Omental fat pad (tissue), 4 donors: ENCODE results near the gene FABP6. TPM values are rescaled to one million over a fixed set of nuclear protein-coding genes. Genes with fewer than 3 reads are reported as not detected.

ENCODE experiments used
- ATAC-seq: fragments of 150-250 bp; one replicate; pipeline ENCODE4 v1.9.1; 2016; ENCODE audit warnings: mild to moderate bottlenecking, moderate library complexity; ENCODE audit not compliant: low FRiP score
- DNase-seq: peaks from one replicate; pipeline ENCODE4 v3.0.0-alpha.2; 2019; ENCODE audit warnings: low spot score
- total RNA-seq, 4 donors: library from RNA; depleted of rRNA; stranded (reverse); fragments of >200 nt; gene quantifications; one replicate each; pipeline ENCODE4 v1.1.0, GENCODE V29; 2016
- TF ChIP-seq, protein P1 (sequence below), 3 donors: fragments of 450-650 bp; IDR thresholded peaks; one replicate each; pipeline ENCODE4 v1.5.1; 2016 to 2017; ENCODE audit warnings: antibody characterized with exemption in 3 of 3, mild to moderate bottlenecking in 3 of 3, moderate library complexity in 2 of 3

Gene FABP6
- total RNA-seq, 4 donors from 2014 or later, result not detected

DNA sequence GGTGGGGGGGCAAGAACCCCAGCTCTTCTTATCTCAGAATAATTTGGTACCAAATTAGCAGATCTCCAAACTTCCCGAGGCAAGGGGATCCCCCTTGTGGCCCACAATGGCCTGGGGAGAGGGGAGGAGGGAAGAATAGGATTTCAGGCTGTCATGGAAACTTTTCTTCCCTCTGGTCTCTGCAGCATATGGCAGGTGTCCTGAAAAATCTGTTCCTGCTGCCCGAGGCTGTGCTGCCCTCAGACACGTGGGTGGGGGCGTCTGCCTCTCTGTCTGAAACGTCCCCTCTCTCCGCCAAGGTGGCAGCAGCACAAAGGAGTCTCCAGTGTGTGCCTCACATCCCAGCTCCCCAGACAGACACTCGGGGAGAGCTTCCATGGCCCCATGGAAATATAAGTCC, 49.0 kb downstream of the FABP6 start:
- TF ChIP-seq, protein P1, sequence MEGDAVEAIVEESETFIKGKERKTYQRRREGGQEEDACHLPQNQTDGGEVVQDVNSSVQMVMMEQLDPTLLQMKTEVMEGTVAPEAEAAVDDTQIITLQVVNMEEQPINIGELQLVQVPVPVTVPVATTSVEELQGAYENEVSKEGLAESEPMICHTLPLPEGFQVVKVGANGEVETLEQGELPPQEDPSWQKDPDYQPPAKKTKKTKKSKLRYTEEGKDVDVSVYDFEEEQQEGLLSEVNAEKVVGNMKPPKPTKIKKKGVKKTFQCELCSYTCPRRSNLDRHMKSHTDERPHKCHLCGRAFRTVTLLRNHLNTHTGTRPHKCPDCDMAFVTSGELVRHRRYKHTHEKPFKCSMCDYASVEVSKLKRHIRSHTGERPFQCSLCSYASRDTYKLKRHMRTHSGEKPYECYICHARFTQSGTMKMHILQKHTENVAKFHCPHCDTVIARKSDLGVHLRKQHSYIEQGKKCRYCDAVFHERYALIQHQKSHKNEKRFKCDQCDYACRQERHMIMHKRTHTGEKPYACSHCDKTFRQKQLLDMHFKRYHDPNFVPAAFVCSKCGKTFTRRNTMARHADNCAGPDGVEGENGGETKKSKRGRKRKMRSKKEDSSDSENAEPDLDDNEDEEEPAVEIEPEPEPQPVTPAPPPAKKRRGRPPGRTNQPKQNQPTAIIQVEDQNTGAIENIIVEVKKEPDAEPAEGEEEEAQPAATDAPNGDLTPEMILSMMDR (IDR thresholded peaks at IDR 0.05), result no peak
- no peak for ATAC-seq
- no peak for DNase-seq

DNA sequence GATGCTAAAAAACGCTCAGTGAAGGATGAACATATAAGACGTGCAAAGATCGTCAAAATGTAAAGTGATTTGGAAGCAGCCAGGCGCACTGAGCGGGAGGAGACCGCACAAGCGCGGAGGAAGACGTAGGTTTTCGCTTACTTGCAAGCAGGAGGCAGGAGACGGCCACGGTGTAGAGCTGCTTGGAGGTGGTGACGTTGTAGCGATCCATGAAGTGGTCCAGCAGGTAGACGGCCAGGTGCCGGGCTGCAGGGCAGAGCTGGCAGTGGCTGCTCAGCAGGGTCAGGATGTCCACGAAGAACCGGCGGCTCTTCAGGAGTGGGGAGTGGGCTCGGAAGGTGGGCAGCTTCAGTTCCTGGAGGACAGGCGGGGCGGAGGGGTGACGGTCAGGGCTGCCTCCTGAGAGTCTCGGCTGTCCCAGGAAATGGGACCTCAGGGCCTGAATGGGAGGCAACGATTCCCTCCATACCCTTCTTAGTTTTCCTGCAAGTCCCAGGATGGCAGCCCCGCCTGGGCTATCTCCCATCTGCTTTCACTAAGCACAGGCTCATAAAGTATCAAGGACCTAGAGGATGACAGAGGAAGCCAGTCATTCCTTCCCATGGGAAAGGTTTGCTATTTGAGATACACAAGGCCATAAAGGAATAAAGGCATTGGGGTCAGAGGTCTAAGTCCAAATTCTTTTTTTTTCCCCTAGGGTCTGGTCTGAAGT, 51.2 kb downstream of the FABP6 start:
- ATAC-seq, result no peak
- TF ChIP-seq, protein P1 (IDR thresholded peaks at IDR 0.05), result no peak

GRCh38 chr5:160281275-160281674, 52.0 kb downstream of the FABP6 start:
- ATAC-seq (no peak), DNase-seq (no peak)
- TF ChIP-seq, protein P1 (IDR thresholded peaks at IDR 0.05), result no peak

More for the DNA sequence above, 51.2 kb downstream of the FABP6 start:
- no peak for DNase-seq

DNA sequence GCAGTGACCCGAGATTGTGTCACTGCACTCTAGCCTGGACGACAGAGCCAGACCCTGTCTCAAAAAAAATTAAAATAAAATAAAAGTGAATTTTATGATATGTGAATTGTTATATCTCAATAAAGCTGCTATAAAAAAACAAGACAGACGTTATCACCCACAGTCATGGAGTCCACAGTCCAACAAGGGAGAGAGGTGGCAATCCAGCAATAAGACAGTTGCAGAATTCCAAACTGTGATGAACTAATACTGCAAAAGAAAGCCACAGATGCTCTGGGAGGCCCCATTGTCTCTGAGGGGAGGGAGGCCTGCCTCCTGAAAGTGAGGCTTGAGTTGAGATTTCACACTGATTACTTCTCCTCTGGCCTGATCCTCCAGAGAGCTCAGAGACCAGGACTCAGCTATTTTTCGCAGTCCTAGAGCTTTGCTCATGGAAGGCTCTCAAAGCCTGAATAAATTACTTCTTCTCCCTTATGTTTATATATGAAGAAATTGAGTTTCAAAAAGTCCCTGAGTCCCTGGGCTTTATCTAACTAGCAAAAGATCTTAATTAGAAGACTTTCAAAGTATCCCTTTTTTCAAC, 55.1 kb downstream of the FABP6 start:
- ATAC-seq (no peak), DNase-seq (no peak)
- TF ChIP-seq, protein P1 (IDR thresholded peaks at IDR 0.05), result no peak

GRCh38 chr5:160285316-160285715, 56.0 kb downstream of the FABP6 start:
- TF ChIP-seq, protein P1 (IDR thresholded peaks at IDR 0.05), result no peak
- ATAC-seq (no peak), DNase-seq (no peak)

GRCh38 chr5:160286947-160287346, 57.6 kb downstream of the FABP6 start:
- ATAC-seq (no peak), DNase-seq (no peak)
- TF ChIP-seq, protein P1 (IDR thresholded peaks at IDR 0.05), result no peak
